Measurements from ENCODE around the gene DOCK11.

DNA sequence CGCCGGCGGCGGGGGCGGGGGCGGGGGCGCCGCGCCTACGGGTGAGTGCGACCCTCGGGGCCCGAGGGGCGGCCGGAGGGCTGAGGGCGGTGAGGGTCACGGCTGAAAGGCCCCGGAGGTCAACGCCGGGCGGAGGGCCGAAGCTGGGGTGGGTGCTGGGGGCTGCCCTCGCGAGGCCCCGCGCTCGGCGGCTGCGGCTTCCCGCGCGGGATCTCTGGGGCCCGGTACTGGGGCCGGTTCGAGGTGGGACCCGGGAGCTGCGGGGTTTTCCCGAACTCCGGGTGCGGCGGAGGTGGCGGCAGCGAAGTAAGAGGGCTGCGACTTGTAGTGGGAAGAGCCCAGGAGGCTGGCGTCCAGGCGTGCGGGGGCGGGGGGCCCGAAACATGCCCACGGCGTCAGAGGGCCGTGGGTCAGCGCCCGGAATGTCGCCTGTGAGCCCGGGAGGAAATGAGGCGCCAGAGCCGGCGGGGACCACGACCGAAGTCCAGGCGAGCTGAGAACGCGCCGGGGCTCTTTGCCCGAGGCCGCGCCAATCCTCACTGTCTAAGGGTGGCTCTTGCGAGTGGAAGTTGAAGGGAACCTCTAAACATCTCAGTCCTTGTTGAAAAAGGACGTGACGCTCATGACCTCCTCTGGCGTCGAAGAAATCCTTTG, 232.2 kb downstream of the DOCK11 start:
- TF ChIP-seq, protein P1, sequence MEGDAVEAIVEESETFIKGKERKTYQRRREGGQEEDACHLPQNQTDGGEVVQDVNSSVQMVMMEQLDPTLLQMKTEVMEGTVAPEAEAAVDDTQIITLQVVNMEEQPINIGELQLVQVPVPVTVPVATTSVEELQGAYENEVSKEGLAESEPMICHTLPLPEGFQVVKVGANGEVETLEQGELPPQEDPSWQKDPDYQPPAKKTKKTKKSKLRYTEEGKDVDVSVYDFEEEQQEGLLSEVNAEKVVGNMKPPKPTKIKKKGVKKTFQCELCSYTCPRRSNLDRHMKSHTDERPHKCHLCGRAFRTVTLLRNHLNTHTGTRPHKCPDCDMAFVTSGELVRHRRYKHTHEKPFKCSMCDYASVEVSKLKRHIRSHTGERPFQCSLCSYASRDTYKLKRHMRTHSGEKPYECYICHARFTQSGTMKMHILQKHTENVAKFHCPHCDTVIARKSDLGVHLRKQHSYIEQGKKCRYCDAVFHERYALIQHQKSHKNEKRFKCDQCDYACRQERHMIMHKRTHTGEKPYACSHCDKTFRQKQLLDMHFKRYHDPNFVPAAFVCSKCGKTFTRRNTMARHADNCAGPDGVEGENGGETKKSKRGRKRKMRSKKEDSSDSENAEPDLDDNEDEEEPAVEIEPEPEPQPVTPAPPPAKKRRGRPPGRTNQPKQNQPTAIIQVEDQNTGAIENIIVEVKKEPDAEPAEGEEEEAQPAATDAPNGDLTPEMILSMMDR (IDR thresholded peaks at IDR 0.05) = no peak
- TF ChIP-seq POLR2A (IDR thresholded peaks at IDR 0.05) (no peak), EP300 (IDR thresholded peaks at IDR 0.05) (peak in 1 of 2 donors; percentile 28)
